Cerebellar nuclear complex (tissue), 1 donor: ENCODE data around the gene NPTX2.
"Not testable (repeated sequence)": the region's sequence is repeated elsewhere in the genome, so short reads cannot be mapped to it uniquely, and the experiment has no call there.

Experiments used
- DNase-seq, 2 experiments: peaks; one replicate each; lab custom pipeline; 2025; lab: John Stamatoyannopoulos, UW

Gene NPTX2, protein sequence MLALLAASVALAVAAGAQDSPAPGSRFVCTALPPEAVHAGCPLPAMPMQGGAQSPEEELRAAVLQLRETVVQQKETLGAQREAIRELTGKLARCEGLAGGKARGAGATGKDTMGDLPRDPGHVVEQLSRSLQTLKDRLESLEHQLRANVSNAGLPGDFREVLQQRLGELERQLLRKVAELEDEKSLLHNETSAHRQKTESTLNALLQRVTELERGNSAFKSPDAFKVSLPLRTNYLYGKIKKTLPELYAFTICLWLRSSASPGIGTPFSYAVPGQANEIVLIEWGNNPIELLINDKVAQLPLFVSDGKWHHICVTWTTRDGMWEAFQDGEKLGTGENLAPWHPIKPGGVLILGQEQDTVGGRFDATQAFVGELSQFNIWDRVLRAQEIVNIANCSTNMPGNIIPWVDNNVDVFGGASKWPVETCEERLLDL

DNA sequence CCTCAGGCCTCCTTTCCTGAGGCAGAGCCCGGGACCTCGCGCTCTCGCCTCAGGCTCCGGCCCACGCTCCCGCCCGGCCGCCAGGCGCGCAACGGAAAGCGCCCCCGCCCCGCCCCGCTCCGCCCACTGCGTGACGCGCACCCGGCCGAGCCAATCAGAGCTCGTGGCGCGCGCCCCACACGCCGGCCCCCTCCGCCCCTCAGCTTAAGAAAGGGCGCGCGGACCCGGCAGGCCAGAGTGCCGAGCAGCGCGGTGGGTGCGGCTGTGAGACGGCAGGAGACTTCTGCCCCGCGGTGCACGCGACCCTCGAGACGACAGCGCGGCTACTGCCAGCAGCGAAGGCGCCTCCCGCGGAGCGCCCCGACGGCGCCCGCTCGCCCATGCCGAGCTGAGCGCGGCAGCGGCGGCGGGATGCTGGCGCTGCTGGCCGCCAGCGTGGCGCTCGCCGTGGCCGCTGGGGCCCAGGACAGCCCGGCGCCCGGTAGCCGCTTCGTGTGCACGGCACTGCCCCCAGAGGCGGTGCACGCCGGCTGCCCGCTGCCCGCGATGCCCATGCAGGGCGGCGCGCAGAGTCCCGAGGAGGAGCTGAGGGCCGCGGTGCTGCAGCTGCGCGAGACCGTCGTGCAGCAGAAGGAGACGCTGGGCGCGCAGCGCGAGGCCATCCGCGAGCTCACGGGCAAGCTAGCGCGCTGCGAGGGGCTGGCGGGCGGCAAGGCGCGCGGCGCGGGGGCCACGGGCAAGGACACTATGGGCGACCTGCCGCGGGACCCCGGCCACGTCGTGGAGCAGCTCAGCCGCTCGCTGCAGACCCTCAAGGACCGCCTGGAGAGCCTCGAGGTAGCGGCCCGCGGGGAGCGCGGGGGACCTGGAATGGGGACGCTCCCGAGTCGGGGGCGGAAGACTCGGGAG lies at the start of gene NPTX2:
TSS of gene NPTX2 (plus strand) at position 235 of the 909 bp plus-strand sequence. CDS start at position 412, 177 bp downstream.
- DNase-seq, result no peak

DNA sequence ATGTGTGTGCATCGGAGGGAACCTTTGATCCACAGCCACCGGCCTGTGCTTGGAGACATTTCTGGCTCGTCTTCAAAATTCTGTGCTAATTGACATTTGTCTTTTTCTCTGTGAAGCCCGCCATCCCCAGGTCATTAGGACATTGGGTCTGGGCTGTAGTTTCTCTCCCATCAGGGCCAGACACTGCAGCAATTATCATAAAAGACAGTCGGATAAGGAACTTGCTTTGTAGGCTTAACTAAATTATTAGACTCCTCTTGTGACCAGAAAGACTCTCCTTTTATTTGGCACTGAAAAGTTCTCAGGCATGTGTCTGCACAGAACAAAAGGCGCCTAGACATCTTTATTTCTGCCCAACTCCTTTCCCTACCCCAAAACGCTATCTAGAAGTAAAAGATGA lies 49.1 kb upstream of the NPTX2 start:
- no peak for DNase-seq

DNA sequence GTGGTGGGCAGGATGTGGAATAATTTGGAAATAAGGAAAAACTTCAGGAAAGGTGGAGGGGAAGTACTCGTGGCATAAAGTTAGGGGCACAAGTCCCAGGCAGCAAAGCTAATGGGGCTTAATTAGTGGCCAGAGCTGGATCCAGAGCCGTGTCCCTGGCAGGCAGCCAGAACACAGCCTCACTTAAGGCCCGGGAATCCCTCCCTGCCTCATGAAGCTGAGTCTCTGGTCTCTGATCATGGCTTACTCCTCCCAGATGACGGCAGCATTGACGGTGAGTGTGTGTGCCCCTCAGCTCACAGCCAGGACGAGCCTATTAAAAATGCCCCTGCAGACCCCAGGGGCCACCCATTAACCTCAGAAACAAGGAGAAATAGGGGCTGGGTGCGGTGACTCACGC lies 48.2 kb upstream of the NPTX2 start:
- no peak for DNase-seq

DNA sequence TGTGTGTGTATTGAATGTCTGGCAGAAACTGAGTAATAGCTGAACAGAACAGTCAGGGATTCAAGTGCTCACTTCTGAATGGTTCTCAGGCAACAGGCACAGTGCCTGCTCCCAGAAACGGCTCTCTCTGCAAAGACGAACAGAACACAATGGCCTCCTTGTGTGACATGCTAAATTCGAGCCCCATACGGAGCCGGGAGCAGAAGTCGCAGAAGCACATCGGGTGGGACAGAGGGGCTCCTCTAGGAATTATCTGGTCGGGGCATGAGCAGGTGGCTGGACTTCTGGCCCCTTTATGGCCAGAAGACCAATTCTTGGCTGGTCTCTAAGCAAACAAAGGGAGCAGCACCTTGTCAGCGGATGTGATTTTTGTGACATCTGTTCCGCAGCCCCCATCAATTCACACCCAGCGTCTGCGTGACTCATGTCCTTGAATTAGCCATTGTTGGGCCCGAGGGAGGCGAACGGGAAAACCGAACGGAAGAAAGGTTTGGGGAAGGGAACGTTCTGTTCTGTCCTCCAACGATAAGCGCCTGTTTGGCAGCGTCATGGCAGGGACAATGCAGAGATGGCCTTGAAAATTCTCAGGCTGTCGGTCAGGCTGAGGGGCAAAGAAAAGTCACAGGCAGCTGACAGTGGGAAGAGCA lies 47.3 kb upstream of the NPTX2 start:
- DNase-seq, result no peak

DNA sequence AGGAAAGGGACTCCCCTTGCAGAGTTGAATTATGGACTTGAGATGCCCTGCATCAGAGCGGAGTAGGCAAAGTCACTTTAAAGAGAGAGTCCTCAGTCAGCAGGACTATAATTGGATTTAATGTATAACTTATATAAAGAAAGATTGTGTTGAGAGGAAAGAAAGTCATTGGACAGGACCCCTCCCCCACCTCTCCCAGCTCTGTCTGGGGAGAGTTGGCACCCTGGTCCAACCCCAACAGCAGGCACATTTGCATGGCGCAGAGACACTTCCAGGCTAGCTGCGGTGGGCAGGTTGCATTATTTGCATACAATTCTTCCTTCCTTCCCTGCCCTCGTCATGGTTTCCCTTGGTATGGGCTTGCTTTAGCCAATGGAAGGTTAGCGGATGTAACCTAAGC lies 46.1 kb upstream of the NPTX2 start:
- DNase-seq, result no peak

DNA sequence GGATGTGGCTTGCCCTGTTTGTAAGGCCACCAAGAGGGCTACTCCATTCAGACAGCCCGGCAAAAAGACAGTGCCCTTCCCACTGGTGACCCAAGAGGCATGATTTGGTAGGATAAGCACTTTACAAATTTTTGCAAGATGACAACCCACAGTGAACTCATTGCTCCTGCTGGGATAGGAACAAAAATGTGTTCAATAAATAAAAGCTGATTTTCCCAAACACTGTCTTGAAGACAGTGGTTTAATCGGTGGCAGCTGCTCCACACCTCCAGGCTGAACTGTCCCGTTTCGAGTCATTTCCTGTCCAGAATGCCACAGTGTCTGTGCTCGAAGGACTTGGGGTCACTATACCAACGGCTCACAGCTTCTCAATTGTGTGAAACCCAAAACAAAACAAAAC lies 45.1 kb upstream of the NPTX2 start:
- DNase-seq, result no peak

DNA sequence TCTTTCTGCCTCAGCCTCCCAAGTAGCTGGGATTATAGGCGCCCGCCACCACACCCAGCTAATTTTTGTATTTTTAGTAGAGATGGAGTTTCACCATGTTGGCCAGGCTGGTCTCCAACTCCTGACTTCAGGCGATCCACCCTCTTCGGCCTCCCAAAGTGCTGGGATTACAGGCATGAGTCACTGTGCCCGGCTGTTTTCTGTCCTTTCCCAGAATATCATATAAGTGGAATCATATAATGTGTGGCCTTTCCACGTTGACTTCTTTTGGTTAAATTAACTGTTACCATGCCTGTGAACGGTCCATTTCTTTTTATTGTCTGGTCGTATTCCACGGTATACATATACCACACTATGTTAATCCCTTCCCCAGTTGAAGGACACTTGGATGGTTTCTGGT lies 44.4 kb upstream of the NPTX2 start:
- not testable (repeated sequence) for DNase-seq

DNA sequence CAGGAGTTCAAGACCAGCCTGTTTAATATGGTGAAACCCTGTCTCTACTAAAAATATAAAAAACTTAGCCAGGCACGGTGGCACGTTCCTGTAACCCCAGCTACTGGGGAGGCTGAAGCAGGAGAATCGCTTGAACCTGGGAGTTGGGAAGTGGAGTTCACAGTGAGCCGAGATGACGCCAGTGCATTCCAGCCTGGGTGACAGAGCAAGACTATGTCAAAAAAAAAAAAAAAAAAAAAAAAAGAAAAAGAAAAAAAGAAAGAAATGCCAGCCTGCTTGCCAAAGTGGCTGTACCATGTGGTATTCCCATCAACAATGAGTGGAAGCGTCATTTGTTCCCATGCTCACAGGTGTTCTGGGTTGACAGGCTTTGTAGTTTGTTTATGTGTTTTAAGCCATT lies 43.3 kb upstream of the NPTX2 start:
- no peak for DNase-seq

DNA sequence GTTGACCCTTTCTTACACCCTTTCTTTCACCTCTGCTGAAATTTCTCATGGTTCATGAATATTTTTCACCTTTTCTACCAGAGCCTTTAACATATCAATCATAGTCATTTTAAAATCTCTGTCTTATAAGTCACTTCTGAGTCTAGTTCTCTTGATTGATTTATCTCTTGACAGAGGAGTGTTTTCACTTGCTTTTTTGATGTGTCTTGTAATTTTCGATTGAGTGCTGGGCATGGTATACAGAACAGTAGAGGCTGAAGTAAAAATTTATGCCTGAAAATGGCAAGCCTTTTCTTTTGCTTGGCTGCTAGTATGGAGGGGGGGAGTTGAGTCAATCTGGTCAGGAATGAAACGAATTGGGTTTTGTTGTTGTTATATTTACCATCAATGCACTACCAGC lies 41.2 kb upstream of the NPTX2 start:
- no peak for DNase-seq

DNA sequence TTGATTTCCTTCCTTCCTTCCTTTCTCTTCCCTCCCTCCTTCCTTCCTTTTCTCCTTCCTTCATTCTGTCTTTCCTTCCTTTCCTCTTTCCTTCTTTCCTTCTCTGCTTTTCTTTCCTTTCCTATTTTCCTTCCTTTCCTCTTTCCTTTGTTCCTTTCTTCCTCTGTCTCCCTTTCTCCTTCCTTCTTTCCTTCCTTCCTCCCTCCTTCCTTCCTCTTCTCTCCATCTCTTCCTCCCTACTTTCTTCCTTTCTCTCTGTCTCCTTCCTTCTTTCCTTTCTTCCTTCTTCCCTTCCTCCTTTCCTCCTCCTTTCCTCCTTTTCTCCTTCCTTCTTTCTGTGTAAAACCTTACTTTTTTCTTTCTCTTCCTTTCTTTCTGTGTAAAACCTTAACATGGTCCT lies 32.3 kb upstream of the NPTX2 start:
- DNase-seq, result no peak

DNA sequence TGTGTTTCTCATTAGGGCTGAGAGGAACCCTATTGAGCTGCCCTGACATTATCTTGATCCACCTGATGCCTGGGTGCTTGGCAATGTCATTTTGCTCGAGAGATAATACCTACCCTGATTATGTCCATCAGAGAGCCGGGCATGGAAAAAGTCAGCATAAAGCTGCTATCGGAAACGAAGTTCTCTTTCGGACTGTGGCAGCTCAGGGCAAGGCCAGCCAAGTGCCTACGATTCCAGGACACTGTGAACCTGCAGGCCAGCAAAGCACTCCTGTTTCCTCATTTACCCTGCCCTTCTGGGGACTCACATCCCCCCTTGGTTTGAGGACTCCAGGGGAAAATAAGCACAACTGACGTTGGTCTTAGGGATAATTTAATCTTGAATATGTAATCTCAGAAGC lies 25.2 kb upstream of the NPTX2 start:
- DNase-seq, result no peak

DNA sequence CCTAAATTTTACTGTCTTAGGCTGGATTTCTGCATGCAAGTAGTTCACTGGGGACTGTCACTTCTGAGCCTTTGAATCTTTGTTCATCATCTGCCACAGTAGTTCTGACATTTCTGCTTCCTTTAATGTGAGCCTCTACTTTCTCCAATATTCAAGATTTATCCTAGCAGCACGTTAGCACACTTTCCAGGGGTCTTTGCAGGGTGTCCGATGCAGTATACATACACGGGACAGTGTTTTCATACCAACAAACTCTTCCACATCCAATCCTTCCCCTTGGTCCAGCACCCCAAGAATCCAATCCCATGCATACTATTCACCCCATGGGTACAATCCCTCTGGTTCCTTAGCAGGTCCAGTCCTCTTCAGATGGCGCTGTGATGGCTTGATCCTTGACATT lies 22.7 kb upstream of the NPTX2 start:
- no peak for DNase-seq

DNA sequence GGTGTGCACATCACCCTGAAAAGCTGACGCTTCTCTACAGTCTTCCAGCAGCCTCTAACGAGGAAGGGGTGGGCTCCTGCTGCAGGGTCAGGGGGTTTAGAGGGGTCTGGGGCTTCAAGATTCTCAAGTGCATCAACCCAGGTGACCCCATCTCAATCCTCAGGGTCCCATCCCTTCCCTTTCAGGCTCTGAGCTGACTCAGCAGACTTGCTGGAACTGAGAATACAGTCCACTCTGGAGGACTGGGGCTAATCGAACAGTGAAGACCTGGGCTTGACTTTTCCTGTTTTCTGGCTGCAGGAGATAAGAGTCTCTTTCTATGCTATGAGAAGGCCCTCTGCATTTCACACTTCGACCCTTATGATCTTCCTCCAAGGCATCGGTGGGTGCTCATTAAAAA lies 22.3 kb upstream of the NPTX2 start:
- DNase-seq, result no peak

DNA sequence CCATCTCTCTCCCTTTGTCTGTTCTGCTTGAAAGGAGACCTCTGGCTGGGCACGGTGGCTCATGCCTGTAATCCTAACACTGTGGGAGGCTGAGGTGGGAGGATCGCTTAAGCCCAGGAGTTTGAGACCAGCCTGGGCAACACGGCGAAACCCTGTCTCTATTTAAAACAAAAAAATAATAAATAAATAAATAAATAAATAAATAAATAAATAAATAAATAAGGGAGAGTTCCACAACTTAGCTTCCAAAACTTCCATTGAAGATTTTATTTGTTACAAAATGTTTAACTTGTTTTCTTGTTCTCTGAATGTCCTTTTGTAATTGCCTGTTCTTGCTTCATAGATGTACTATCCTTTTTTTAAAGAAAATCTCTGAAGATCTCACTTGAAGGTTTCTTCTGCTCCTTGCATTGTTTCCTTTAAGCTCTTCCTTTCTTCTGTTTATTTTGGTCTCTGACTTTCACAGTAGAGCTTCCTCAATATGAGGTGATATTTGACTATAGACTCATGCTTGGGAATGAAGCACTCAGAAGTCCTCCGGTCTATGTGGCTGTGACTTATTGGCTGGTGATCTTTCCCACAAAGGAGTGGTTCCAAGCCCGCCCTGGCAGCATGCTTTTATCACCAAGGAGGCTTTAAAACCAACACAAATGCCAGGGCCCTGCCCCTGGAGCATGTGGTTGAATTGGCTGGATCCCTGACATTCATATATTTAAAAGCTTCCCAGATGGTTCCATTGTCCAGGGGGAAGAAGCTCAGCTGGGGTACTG lies 18.1 kb upstream of the NPTX2 start:
- no peak for DNase-seq

DNA sequence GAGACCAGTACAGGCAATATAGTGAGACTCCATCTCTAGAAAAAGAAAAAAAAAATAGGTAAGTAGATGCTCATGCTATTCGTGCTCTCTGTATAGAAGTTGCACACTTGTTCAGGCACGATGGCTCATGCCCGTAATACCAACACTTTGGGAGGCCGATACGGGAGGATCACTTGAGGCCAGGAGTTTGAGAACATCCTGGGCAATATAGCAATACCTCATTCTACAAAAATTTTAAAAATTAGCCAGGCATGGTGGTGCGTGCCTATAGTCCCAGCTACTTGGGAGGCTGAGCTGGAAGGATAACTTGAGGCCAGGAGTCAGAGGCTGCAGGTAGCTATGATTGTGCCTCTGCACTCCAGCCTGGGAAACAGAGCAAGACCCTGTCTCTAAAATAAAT lies 17.2 kb upstream of the NPTX2 start:
- no peak for DNase-seq

DNA sequence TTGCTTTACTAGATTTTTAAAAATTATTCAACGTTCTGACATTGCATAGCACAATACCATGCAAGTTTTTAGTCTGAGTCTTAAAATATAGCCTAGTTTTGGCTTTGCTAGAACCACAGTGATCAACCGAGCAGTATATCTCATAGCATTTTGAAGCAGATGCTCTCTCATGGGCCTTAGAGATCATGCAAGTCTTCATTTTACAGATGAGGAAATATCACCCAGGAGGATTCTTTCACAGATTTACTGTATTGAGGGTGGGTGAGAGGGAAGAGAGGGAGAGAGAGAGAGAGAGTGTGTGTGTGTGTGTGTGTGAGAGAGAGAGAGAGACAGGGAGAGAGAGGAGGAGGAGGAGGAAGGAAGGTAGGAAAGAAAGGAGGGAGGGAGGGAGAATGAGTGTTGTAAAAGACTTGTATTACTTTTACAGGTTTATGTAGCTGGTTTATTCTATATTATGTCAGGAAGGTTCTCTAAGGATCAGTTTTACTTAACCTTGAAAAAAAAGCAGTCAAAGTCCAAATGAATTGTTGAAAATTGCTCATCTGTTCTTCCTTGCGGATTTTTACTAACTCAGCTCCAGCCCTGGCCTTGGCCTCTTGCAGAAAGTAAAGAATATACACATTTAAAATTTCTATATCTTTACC lies 14.2 kb upstream of the NPTX2 start:
- DNase-seq, result no peak

DNA sequence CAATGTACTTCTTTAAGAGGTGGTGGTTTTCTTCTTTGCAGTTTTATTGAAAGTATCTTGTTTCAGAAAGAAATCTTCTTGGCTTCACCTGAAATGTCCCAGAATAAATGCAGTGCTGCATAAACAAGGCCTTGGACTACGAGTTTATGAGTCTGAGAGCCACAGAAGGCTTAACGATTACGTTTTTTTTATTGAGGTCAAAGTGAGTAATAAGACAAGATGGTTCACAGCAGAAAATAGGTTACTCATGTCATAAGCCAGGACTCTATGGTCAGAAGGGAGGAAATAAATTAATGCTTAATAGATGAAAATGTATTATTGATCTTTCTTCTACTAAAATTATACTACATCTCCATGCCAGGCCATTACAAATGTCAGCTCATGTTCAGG lies 13.7 kb upstream of the NPTX2 start:
- no peak for DNase-seq

DNA sequence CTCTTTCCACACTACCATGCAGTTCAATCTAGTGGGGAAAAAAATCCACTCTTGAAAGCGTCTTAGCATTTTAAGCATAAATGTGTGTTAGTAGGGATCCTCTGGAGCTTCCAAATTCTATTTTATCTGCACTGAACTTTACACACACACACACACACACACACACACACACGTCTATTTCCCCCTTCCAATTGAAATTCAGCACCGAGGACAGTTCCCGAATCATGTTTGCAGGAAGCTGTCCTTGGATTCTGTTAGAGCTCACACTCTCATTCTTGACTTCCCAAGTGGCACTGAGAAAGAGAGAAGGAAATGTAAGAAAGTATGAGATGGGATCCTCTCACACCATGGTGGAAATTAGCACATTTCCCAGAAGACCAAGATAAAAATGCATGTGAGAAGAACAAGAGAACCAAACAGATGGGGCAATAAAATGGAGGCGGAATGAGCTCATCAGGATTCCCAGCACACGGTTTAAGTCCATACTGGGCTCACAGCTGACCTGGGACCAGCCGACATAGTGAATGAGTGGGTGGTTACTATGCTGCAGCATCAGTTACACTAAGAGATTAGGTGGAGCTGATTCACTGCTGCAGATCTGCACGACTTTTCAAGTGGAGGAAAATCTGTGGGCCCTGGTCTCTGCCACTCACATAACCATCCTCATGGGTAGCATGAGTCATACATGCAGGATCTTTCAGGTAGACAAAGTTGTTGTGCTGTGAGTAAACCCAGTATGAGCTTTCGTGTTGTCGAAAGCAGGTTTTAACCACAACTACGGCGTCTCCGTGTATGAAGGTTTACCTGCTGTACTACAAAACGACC lies 3.3 kb upstream of the NPTX2 start:
- no peak for DNase-seq

DNA sequence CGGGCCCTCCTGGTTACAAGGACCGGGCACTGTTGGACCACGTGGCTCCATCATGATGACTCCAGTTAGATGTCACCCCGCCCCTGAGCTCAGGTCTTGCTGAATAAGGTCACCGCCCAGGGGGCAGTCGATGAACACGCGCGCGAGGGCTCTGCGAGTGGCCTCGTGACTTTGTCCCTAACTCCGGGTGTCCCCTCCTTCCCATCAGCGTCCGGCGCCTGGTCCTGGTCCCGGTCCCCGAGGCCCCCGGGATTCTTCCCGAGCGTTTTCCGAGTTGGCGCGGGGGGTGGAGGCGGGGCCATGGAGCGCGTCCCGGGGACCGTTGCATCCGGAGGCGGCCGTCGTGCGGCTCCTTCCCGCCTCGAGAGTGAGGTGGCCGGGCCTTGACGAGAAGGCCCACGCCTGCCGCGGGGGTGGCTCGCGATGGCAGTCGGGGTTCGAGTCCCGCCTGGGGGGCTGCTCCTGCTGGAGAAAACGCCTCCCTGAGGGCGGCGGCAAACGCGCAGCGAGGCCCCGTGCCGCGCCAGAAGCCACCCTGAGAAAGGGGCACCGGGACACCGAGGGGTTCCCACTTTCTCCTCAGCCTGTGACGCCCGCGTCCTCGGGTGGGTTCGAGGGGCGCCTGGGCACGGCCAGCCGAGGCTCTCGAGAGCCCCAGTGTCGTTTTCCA lies 569 bp upstream of the NPTX2 start:
- no peak for DNase-seq

DNA sequence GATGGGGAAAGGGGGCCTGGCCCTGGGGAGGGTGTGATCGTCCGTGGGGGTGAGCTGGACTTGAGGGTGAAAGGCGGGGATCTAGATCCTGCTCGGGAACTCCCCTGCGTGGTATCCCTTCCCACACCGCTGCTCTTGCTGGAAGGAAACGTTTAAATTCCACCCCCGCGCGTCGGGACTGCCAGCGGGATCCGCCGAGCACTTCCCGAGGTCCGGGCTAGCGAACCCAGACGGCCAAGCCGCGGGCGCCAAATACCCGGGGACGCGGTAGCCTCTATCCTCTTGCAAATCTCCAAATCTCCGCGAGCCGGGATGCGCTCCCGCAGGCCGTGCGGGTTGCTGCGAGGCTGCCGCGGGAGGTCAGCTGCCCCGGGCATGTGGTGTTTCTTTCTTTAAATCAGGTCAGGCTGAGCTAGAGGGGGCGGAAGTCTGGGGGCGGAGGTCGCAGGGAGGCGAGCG lies 904 bp downstream of the NPTX2 start:
- DNase-seq, result no peak
